K562 (cell line): ENCODE results near the gene XIRP1. TPM values are rescaled to one million over a fixed set of nuclear protein-coding genes. Genes with fewer than 3 reads are reported as not detected.

Source experiments
- CUX1 ChIP-seq: fragments of 200-800 bp; sonication (Bioruptor generic); IDR thresholded peaks from 2 replicates; pipeline ENCODE4 v1.6.1; 2016; ENCODE audit warnings: missing genetic modification characterization, missing compliant biosample characterization
- LARP7 ChIP-seq: fragments of 450-650 bp; IDR thresholded peaks from 2 replicates; pipeline ENCODE4 v1.6.1; 2016
- MLX ChIP-seq, 2 experiments: fragments of 450-650 bp in 1 of 2; sonication (generic) in 1 of 2; formaldehyde crosslinking; conservative IDR thresholded peaks; 2 replicates each; pipeline versions ENCODE4 v1.4.0 to v1.8.1; 2020 to 2022; ENCODE audit warnings: mild to moderate bottlenecking in 1 of 2, missing genetic modification reagents in 1 of 2
- POLR2AphosphoS2 ChIP-seq: IDR thresholded peaks from 2 replicates; pipeline ENCODE4 v1.6.1; 2012; ENCODE audit warnings: low read length, improper control_type of control experiment
- SMARCA4 ChIP-seq: fragments of 450-650 bp; IDR thresholded peaks from 2 replicates; pipeline ENCODE4 v1.6.1; 2016
- TRIM28 ChIP-seq: fragments of 450-650 bp; IDR thresholded peaks from 2 replicates; pipeline ENCODE4 v1.6.1; 2017
- TSHZ1 ChIP-seq: fragments of 250-450 bp; sonication (Bioruptor Pico); IDR thresholded peaks from 2 replicates; pipeline ENCODE4 v1.4.0; 2020; ENCODE audit warnings: mild to moderate bottlenecking, moderate library complexity
- ZFP1 ChIP-seq: fragments of 450-650 bp; formaldehyde crosslinking; IDR thresholded peaks from 2 replicates; pipeline ENCODE4 v1.4.0; 2020; ENCODE audit warnings: mild to moderate bottlenecking, mixed read lengths
- ZNF263 ChIP-seq: sonication (generic); formaldehyde crosslinking; IDR thresholded peaks from 2 replicates; pipeline ENCODE4 v1.8.0; 2022; ENCODE audit warnings: mild to moderate bottlenecking, missing genetic modification reagents, borderline replicate concordance
- polyA plus RNA-seq, 8 experiments: library from polyadenylated mRNA; depleted of rRNA in 4 of 8; stranded (reverse) in 5 of 8; unstranded in 3 of 8; fragments of >200 nt; fragmentation: Nextera tagmentation in 2 of 8; fragmentation: Illumina TruSeq in 1 of 8; extraction: Ambion mirVana in 2 of 8; extraction: Trizol in 1 of 8; gene quantifications; 2 replicates each; pipeline versions ENCODE4 v1.2.1 to v1.2.3, GENCODE V29; 2011 to 2014; ENCODE audit warnings: inconsistent platforms in 1 of 8, missing spikeins in 1 of 8
- total RNA-seq, 7 experiments: library from RNA; depleted of rRNA in 6 of 7; stranded (reverse); fragments of >200 nt in 6 of 7; fragmentation: Illumina TruSeq in 2 of 7; extraction: Trizol in 2 of 7; gene quantifications; 2 replicates each; pipeline versions ENCODE4 v1.2.1 to v1.2.3, GENCODE V29; 2011 to 2021; ENCODE audit warnings: low replicate concordance in 1 of 7
- TF ChIP-seq, protein P1 (sequence below): sonication (generic); formaldehyde crosslinking; IDR thresholded peaks from 2 replicates; pipeline ENCODE4 v1.8.0; 2022; ENCODE audit warnings: mild to moderate bottlenecking, missing genetic modification reagents

The XIRP1 gene
- total and polyA plus RNA-seq, 9 of the 15 experiments (the other 6 are each of a cell fraction or from before 2014, with no cell fraction given) = 0.03 to 0.27 (median 0.08) TPM; not detected in 3

DNA sequence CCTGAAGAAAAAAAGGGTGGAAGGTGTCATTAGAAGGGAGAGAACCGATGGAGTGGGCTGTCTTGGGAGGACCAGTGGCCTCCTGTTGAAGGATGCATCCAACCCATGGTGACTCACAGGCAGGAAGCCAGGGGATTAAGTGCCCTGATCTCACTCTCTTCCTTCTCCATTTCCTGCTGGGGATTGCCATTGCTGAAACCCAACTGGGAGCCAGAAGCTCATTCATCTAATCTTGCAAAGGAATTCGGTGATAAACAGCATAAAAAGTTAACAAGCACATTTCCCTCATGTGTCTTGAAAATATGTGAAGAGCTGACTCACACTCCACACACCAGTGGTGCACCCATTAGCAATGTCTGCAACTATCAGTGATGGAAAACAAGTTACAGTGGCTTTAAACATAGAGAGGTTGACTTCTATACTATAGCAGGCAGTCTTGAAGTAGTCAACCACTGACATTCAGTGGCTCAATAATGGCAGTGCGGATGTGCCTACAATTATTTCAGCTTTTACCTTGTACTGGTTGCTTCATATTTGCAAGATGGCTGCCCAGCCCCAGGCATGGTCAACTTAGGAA, 26.2 kb downstream of the XIRP1 start (continued):
- TF ChIP-seq TSHZ1 (CRISPR knock-in tag) = no peak
- no peak for TF ChIP-seq CUX1 (CRISPR knock-in tag)
- TF ChIP-seq, protein P1, sequence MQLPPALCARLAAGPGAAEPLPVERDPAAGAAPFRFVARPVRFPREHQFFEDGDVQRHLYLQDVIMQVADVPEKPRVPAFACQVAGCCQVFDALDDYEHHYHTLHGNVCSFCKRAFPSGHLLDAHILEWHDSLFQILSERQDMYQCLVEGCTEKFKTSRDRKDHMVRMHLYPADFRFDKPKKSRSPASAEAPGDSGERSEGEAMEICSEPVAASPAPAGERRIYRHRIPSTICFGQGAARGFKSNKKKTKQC = no peak
- TF ChIP-seq MLX (CRISPR knock-in tag; conservative IDR thresholded peaks at IDR 0.05) = no peak
- TF ChIP-seq POLR2AphosphoS2 = no peak
- TF ChIP-seq LARP7 = no peak
- no peak for TF ChIP-seq TRIM28
- no peak for TF ChIP-seq ZNF263 (CRISPR knock-in tag)
- TF ChIP-seq ZFP1 (CRISPR knock-in tag) = no peak
- TF ChIP-seq SMARCA4 = peak; percentile 82
